LNCAP (cell line): ENCODE measurements around the gene MMP12.
A peak's percentile ranks its signal among the peaks of the same experiment; 100 is the strongest.

Experiments used
- TF ChIP-seq, protein P1 (sequence below): fragments of 450-650 bp; IDR thresholded peaks from 2 replicates; pipeline ENCODE4 v1.5.1; 2017; ENCODE audit warnings: mild to moderate bottlenecking

Gene MMP12

DNA sequence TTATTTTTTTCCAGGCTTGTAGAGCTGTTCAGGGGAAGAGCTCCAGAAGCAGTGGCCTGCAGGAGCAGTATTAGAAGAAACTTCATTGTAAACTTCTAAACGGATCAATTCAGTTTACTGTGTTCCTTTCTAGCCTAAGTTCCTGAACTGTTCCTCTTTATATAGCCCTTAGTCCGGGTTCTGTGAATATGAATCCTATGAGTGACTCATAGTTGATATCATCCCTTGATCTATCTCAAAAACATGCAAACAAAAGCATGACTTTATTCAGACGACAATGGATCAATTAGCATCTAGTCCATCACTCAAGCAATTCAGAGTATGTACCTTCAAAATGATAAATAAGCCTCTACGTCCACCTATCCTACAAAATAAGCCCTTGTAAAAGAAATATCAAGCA is at the start of gene MMP12:
TSS of gene MMP12 (minus strand) at position 131 of the 400 bp plus-strand sequence. CDS start at position 86, 45 bp downstream.
- TF ChIP-seq, protein P1, sequence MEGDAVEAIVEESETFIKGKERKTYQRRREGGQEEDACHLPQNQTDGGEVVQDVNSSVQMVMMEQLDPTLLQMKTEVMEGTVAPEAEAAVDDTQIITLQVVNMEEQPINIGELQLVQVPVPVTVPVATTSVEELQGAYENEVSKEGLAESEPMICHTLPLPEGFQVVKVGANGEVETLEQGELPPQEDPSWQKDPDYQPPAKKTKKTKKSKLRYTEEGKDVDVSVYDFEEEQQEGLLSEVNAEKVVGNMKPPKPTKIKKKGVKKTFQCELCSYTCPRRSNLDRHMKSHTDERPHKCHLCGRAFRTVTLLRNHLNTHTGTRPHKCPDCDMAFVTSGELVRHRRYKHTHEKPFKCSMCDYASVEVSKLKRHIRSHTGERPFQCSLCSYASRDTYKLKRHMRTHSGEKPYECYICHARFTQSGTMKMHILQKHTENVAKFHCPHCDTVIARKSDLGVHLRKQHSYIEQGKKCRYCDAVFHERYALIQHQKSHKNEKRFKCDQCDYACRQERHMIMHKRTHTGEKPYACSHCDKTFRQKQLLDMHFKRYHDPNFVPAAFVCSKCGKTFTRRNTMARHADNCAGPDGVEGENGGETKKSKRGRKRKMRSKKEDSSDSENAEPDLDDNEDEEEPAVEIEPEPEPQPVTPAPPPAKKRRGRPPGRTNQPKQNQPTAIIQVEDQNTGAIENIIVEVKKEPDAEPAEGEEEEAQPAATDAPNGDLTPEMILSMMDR: no peak

DNA sequence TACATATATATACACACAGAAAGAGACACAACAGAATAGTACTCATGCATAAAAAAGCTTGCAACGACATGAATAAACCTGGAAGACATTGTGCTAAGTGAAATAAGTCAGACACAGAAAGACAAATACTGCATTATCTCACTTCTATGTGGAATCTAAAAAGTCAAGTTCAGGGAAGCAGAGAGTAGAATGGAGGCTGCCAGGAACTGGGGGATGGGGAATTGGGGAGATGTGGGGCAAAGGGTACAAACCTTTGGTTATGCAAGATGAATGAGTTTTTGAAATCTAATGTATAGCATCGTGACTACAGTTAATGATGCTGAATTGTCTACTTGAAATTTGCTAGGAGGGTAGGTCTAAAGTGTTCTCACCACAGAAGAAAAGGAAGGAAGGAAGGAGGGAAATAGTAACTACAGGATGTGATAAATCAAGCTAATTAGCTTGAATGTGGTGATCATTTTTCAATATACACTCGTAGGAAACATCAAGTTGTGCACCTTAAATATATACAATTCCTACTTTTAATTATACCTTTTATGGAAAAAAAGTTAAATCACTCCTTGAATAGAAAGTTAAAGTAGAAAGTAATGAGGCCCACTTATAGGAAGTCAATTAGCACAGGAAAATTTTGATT is 46.9 kb upstream of the MMP12 start:
- TF ChIP-seq, protein P1: no peak

DNA sequence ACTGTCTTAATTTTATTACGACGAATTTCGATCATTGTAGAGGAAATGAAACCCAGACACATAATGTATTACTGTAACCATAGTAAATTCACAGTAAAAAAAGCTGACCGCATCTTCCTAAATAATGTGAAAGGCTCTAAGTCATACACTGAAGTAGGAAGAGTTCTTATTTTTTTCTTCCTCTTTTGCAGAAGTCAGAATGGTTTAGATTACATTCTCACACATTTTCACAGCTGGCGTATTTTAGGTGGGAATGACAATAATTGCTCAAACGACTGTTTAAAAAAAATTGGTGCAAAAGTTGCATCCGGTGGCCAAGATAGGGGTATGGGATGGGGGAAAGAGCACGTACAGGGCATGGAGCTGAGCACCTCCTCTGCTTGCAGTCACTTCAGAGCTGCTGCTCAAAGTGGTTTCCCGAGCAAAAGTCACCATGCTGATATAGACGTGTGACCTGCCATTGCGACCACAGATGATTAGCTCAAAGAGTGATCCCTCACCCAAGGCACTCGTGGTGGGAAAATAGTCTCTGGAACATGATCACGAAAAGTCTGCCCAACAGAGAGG is 45.4 kb upstream of the MMP12 start:
- TF ChIP-seq, protein P1: no peak

DNA sequence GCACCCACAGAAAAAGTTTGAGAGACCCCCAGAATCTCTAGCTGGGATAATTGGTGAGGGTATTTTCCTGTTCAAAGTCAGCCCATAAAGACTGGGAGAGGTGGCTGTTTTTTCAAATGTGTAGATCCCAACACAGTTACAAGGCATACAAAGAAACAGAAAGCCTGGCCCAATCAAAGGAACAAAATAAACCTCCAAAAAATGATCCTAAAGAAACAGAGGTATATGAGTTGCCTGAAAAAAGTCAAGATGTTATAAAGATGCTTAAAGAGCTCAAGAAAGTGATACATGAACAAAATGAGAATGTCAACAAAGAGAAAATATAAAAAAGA is 40.2 kb upstream of the MMP12 start:
- TF ChIP-seq, protein P1: no peak; the same call in 1 of the 2 replicates

DNA sequence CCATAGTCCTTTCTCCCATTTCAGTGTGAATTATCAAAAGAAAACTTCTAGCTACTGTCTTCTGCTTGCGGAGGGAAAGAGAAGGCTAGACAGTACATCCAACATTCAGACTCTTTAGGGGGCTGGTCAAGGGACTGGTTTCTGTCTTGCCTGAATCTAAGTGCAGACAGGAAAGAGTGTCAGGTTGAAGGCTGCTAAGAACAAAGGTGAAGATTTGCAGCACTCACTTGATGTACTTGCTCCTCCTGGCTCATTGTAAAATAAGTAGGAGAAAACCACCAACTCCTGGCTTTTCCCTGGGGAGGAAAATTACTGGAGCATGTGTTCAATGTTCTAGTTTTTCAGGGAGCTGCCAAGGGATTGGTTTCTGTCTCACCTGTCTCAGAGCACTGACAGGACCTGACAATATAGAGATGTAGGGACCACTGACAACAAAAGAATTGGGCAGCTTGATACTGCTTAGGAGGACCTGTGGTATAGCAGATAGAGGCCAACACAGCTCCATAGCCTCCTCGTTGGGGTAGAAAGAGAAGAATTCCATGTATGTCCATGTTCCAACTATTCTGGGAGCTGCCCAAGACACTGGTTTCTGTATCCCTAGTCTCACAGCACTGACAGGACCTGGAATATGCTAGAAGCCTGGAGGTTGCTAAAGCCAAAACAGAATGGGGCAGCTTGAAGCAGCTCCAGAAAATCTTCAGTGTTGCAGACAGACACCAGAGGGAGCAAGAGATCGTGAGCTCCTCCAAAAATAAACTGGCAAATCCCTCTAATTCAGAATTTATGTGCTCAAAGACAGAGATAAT is 39.7 kb upstream of the MMP12 start:
- TF ChIP-seq, protein P1: peak; percentile 69

DNA sequence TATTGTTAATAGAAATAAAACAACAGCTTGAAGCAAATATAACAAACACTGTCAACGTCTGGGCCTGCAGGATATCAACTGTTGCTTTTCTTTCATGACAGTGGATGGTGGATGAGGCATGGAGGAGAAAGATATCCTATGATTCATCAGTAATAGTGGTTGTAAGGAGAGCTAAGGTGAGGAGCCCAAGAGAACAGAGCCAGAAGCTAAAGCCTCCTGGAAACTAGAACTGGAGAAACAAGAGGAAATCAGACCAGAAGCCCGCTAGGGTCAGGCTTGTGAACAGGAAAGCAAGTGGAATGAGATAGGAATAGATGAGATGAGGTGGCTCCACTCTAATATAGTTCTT is 37.7 kb upstream of the MMP12 start:
- TF ChIP-seq, protein P1: no peak

DNA sequence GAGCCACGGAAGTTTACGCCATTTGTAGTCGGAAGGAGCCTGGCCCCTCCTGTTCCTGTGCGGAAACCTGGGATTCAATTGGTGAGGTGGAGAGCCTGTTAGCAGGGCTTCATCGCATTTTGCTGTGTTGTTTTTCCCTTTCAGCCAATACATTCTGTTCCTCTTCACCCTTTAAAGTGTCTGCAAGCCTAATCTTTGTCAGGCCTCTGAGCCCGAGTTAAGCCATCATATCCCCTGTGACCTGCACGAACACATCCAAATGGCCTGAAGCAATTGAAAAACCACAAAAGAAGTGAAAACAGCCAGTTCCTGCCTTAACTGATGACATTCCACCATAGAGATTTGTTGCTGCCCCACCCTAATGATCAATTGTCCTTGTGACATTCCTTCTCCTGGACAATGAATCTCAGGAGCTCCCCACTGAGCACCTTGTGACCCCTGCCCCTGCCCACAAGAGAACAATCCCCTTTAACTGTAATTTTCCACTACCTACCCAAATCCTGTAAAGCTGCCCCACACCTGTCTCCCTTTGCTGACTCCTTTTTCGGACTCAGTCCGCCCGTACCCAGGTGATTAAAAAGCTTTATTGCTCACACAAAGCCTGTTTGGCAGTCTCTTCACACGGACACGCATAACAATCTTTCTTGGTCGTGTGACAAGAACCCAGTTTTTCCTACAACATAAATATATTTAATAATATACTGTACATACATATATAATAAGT is 37.1 kb upstream of the MMP12 start:
- TF ChIP-seq, protein P1: no peak
